Activated naive CD8-positive, alpha-beta T cell treated with anti-CD3 and anti-CD28 coated beads for 36 hours (primary cell): ENCODE results near the gene C5orf58. TPM values are rescaled to one million over a fixed set of nuclear protein-coding genes. Genes with fewer than 3 reads are reported as not detected.

Experiments
- DNase-seq: peaks from one replicate; pipeline ENCODE4 v3.0.0; 2021
- H3K27ac Mint-ChIP-seq: one replicate; pipeline ENCODE4 v1.8.0; 2022; ENCODE audit warnings: mild to moderate bottlenecking, moderate library complexity, mixed read lengths
- H3K27me3 Mint-ChIP-seq: one replicate; pipeline ENCODE4 v1.8.0; 2022; ENCODE audit warnings: mild to moderate bottlenecking, mixed read lengths
- H3K36me3 Mint-ChIP-seq: one replicate; pipeline ENCODE4 v1.8.0; 2021; ENCODE audit warnings: mild to moderate bottlenecking, mixed read lengths
- H3K4me1 Mint-ChIP-seq: one replicate; pipeline ENCODE4 v1.8.0; 2021; ENCODE audit warnings: mixed read lengths
- H3K4me3 Mint-ChIP-seq: one replicate; pipeline ENCODE4 v1.8.0; 2022; ENCODE audit warnings: mild to moderate bottlenecking, moderate library complexity, mixed read lengths
- H3K9me3 Mint-ChIP-seq: one replicate; pipeline ENCODE4 v1.8.0; 2022; ENCODE audit warnings: mixed read lengths
- total RNA-seq, 2 experiments: library from RNA; stranded (reverse); gene quantifications; one replicate each; pipeline ENCODE4 v1.2.3, GENCODE V29; 2021

The C5orf58 gene
- total RNA-seq, 2 experiments from 2014 or later: not detected

DNA sequence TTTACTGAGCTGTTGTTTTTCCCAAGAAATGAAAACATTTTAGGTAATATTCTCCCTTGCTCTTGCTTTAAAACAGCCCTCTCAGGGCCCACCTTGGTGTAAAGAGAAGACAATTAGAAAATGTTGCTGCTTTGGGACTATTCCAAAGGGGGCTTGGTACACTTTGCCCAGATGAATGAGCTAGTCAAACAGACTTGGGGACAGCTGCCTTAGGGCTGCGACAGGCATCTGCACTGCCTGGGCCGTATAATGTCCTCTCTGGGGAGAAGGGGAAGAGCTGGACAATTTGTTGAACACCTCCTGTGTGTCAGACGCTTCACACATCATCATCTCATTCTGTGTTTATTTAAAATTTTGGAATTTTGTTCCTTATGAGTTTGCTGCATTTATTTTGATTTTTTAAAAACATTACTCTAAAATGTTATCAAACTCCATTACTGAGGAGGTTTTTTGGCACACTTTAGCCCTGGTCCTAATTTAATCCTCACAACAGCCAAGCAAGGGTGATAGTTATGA is 28.8 kb downstream of the C5orf58 start:
- DNase-seq: no peak
- Mint-ChIP-seq H3K4me3 (peak overlapping the region; percentile 62), H3K27ac (peak overlapping the region; percentile 96), H3K9me3 (no peaks in the 10 kb centered on the region), H3K36me3 (peaks cover 90% of the 10 kb centered on the region), H3K4me1 (peaks cover 90% of the 10 kb centered on the region), H3K27me3 (no peaks in the 10 kb centered on the region)

DNA sequence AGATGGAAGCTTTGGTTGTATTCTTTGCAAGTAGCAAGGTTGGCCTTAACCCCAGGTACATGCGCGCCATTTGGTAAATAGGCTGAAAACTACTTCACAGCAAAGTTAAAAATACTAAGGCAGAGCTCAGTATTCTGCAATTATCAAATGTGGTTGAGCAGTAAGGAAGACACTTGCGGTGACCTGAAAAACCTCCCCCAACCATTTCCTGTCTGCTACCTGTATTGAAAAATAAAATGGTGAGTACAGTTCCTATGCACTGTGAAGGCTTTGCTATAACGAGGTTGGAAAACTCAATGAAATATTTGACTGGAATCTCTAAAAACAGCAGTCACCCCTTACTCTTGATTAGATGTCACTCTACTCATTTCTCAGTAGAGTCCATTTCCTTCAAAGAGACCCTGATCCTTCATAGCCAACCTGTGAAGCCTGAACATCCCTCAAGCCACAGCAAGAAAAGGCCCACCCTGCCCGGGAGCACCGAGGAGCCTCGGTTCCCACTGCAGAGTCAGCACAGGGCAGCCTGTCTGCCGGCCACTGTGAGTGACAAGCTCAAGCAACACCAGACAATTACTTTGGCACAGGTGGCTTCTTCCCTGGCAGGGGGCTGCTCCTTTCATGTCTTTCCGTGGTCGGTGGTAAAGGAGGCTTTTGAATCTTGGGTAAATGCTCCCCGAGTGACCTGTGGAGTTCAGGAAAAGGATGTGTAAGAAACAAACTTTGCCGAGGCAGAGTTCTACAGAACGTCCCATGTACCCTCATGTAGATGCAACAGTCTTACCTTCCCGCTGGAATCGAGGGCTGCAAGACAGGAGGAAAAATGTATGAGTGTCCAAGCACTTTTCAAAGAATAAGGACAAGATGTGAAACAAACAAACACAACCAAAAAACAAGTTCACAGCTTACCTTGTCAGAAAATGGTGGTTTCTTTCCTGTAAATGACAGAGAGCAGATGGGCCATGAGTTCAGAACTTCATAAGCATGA is 29.6 kb downstream of the C5orf58 start:
- no peaks in the 10 kb centered on the region for H3K9me3 Mint-ChIP-seq
- peaks cover 91% of the 10 kb centered on the region for H3K4me1 Mint-ChIP-seq
- DNase-seq: no peak
- H3K27me3 Mint-ChIP-seq: no peaks in the 10 kb centered on the region
- peaks cover 90% of the 10 kb centered on the region for H3K36me3 Mint-ChIP-seq
- H3K27ac Mint-ChIP-seq: peak overlapping the region; percentile 96
- H3K4me3 Mint-ChIP-seq: peak overlapping the region; percentile 62

DNA sequence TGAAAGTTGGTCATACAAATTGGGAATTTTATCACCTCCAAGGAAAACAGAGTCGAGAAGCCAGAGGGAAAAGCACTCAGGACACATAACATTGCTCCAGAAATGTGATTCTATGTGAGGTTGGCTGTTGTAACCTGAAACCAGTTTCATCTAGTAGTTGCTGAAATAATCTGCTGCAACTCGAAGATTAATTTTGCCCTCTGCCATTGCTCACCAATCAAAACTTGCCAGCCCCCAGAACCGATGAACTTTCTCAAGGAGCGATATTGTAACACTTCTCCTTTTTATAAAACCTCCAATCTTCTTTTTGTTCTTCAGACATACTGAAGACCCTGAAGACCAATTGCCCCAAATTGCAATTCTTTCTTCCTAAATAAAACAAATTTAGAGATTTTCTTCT is 31.1 kb downstream of the C5orf58 start:
- DNase-seq: no peak
- H3K36me3 Mint-ChIP-seq: peaks cover 90% of the 10 kb centered on the region
- H3K27ac Mint-ChIP-seq: peak overlapping the region; percentile 96
- no peaks in the 10 kb centered on the region for H3K27me3 Mint-ChIP-seq
- no peak overlapping the region for H3K4me3 Mint-ChIP-seq
- no peaks in the 10 kb centered on the region for H3K9me3 Mint-ChIP-seq
- peaks cover 93% of the 10 kb centered on the region for H3K4me1 Mint-ChIP-seq

DNA sequence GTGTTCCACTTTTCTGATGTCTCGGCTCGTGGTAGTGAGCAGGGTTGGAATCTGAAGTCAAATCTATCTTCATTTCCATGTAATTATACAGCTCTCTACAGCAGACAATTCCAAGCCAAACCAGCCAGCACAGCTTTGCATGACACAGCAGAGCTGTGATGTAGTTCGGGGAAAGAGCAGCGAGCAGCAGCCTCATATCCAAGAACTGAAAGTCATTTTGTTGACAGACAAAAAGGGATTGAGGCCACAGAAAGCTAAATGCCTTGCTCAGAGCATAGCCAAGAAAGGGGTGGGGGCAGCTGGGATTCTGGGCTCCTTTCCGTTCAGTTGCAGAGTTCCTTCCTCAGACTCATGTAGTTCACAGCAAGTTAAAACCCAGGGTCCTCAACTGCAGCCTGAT is 32.7 kb downstream of the C5orf58 start:
- DNase-seq: no peak
- Mint-ChIP-seq H3K9me3 (no peaks in the 10 kb centered on the region), H3K27me3 (no peaks in the 10 kb centered on the region)

DNA sequence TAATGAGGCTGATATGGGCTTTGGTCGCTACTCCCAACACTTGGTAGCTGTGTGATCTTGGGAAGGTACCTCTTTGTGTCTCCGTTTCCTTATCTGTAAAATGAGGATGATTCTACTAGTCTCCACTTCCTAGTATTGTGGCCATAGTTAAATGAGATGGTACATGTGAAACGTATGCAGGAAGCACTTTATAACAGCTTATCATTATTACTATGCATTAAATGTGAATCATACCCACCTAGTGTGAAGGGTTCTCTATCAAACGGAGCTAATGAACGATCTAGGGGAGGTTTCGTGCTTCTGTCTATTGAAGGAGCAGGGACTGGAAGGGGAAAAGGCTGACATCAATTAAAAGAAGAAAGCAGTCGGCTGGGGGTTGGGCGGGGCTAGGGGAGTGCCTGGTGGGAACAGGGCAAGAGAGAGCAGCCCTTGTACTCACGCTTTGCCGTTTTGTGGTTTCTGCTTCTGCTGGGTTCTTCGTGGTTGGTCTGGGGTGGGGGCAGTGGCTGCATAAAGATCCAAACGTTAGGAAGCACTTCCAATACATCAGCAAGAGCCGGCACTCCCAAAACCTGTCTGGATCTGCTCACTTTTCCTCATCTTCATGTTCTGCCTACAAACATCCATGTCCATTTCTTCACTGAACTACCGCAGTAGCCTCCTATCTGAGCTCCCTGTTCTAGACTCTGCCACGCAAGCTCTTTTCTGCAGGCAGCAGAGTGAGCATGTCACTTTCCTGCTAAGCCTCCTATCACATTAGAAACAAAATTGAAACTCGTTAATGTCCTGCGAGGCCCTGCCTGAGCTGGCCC is 34.0 kb downstream of the C5orf58 start:
- Mint-ChIP-seq H3K9me3 (no peaks in the 10 kb centered on the region), H3K4me1 (peaks cover 94% of the 10 kb centered on the region), H3K27me3 (no peaks in the 10 kb centered on the region), H3K27ac (peak overlapping the region; percentile 92), H3K4me3 (peak overlapping the region; percentile 62), H3K36me3 (peaks cover 87% of the 10 kb centered on the region)
- peak; percentile 60 for DNase-seq

More for the DNA sequence above, 32.7 kb downstream of the C5orf58 start:
- H3K4me3 Mint-ChIP-seq: no peak overlapping the region
- peaks cover 87% of the 10 kb centered on the region for H3K36me3 Mint-ChIP-seq
- H3K4me1 Mint-ChIP-seq: peaks cover 93% of the 10 kb centered on the region
- H3K27ac Mint-ChIP-seq: peak overlapping the region; percentile 92

DNA sequence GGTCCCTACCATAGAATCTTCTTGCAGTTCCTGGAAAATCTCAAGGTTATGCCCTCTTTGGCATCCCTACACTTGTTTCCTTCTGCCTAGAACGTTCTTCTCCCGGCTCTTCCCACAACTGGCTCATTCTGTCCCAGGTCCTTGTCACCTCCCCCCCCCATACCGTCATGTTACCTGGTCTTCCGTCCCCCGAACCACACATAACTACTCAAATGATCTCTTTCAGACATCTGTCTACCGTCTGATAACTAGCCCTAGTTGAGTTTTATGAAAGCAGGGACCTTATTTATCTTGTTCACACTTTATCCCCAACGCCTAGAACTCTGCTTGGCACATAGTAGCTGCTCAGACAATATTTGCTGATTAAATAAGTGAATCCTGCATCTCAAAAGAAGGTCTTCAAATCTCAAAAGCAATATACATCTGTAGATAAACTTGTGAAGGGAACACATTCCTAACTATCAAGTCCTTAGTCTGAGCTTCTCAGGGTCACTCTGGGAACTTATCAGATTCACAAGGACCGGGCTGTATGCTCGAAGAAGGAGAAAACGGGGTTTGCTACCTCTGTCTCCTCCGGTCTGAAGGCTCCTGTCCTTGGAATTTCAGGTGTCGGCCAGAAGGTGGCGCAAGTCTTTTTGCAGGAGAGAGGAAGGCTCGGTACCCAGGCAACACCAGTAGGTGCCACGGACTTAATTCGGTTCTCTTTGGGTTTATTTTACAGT is 34.8 kb downstream of the C5orf58 start:
- H3K4me3 Mint-ChIP-seq: peak overlapping the region; percentile 62

DNA sequence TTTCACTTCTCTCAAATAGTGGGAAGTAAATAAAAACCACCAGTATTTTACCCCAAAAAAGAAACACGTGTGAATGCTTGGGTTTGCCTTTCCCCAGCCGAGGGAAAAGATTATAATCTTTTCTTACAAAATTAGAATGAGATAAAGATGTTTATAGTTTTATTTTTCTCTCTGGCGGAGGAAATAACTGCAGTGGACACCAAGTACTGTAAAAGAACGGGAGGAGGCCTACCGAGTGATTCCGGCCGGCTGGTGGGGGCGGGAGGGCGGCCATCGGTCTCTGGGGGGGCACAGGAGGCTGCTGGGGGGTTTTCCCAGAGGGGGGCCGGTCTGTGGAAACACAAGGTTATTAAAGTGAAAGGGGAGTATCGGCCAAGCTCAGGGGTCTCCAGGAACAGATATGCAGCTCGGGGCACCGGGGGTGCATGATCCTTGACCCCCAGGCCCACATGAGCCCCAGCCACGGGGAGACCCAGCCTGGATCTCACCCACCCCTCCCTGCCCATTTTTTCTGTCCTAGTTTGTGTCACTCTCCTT is 35.4 kb downstream of the C5orf58 start:
- Mint-ChIP-seq H3K4me3 (peak overlapping the region; percentile 49), H3K27me3 (no peaks in the 10 kb centered on the region), H3K27ac (peak overlapping the region; percentile 92), H3K9me3 (no peaks in the 10 kb centered on the region), H3K36me3 (peaks cover 87% of the 10 kb centered on the region), H3K4me1 (peaks cover 85% of the 10 kb centered on the region)
- no peak for DNase-seq

More for the DNA sequence above, 34.8 kb downstream of the C5orf58 start:
- Mint-ChIP-seq H3K27ac (peak overlapping the region; percentile 92), H3K9me3 (no peaks in the 10 kb centered on the region), H3K4me1 (peaks cover 91% of the 10 kb centered on the region), H3K36me3 (peaks cover 86% of the 10 kb centered on the region), H3K27me3 (no peaks in the 10 kb centered on the region)
- peak; percentile 79 for DNase-seq

DNA sequence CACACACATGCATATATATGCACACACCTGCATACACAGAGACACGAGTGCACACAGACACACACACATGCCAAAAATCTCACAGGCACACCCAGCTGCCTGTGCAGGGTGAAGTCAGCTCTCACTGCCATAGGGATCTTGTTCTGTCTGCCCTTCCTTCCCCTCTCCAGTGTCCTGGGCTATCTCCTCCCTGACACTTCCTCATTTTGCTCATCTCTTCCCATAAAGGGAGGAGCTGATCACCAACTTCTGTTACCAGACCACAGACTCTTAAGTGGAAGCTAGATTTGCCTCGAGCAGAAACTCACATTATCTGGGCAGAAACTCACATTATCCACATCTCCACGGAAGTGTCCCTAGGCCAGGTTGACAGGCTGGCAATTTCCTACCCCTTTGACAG is 36.1 kb downstream of the C5orf58 start:
- Mint-ChIP-seq H3K27me3 (no peaks in the 10 kb centered on the region), H3K4me3 (peak overlapping the region; percentile 49), H3K9me3 (no peaks in the 10 kb centered on the region), H3K36me3 (peaks cover 84% of the 10 kb centered on the region), H3K4me1 (peaks cover 85% of the 10 kb centered on the region), H3K27ac (peak overlapping the region; percentile 92)
- no peak for DNase-seq

DNA sequence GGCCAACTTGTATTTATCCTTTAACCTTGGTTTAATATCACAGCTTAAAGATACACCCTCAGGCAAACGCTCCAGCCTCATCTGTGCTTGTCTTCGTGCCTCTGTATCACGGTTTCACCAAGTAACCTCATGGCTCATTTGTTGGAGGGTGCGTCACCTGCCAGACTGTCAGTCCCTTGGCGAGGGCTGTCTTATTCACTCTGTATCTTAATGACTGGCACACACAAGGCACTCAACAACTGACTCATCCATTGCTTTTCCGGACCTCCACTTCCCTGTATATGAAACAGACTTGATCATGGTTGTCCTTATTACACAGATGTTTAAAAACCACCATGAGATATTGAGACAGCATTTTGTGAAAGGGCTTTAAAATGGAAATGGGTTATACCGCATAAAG is 36.8 kb downstream of the C5orf58 start:
- Mint-ChIP-seq H3K4me3 (peak overlapping the region; percentile 60), H3K27me3 (no peaks in the 10 kb centered on the region), H3K4me1 (peaks cover 85% of the 10 kb centered on the region), H3K36me3 (peaks cover 84% of the 10 kb centered on the region), H3K9me3 (no peaks in the 10 kb centered on the region), H3K27ac (peak overlapping the region; percentile 92)
- DNase-seq: peak; percentile 55

DNA sequence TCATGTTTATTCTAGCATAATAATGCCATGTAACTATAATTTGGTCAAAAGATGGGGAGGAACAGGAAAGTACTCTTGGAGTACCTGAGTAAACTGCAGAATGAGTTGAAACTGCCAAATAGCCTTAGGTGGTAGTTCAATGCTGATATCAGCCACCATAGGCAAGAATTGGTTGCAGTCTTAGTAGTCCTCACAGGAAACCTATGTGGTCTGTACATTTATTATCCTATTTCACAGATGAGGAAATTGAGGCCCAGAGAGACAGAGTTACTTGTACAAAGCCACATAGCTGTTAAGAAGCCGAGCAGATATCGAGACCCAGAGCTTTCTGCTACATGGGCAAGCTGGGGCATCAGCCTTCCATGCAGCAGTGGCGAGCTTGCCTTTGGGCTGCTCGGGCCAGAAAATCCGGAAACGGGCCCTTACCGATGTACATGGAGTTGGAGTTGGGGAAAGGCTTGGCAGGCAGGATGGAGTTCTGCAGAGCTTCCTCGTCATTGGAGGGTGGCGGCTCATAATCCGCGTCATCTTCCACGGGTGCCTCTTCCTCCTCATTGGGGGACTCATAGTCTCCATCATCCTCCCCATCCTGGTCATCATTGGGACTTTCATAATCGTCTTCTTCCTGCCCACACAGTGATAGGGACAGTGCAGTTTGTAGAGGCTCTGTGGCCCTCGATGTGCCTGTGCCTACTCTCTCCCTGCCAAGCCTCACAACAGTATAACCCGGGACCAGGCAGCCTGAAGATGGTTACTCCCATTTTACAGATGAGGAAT is 37.7 kb downstream of the C5orf58 start:
- Mint-ChIP-seq H3K36me3 (peaks cover 84% of the 10 kb centered on the region), H3K27ac (peak overlapping the region; percentile 95), H3K27me3 (no peaks in the 10 kb centered on the region), H3K4me1 (peaks cover 86% of the 10 kb centered on the region), H3K9me3 (no peaks in the 10 kb centered on the region), H3K4me3 (no peak overlapping the region)
- DNase-seq: no peak

DNA sequence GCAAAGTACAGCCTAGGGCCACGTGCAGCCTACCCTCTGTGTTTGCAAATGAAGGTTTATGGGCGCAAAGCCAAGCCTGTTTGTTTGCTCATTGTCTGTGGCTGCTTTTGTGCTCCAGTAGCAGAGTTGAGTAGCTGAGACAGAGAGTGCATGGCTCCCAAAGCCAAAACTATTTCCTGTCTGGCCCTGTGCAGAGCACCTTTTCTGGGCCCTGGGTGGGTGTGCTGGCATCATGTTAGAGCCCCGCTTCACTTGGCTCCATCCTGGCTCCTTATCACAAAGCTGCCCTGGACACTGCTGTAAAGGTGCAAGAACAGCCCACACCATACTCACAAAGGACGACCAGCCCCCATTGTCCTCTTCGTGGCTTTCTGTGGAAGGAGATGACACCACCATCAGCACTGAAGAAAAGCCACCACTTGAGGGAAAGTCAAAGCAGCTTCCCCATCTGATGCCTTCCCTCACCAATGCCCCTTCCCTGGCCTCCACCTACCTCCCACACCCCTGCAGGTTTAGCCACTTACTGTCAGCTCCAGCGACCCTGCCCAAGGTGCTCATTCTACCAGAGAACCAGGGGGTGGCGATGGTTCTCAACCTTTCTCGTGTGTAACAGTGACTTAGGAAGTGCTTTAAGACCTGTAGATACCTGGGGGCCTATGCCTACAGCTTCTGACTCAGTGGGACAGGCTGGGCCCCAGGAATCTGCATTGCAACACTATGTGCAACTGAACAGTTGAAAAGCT is 41.4 kb downstream of the C5orf58 start:
- Mint-ChIP-seq H3K27me3 (no peaks in the 10 kb centered on the region), H3K27ac (peak overlapping the region; percentile 96), H3K4me3 (peak overlapping the region; percentile 66), H3K36me3 (peaks cover 79% of the 10 kb centered on the region), H3K4me1 (peaks cover 82% of the 10 kb centered on the region), H3K9me3 (no peaks in the 10 kb centered on the region)
- DNase-seq: peak; percentile 52

DNA sequence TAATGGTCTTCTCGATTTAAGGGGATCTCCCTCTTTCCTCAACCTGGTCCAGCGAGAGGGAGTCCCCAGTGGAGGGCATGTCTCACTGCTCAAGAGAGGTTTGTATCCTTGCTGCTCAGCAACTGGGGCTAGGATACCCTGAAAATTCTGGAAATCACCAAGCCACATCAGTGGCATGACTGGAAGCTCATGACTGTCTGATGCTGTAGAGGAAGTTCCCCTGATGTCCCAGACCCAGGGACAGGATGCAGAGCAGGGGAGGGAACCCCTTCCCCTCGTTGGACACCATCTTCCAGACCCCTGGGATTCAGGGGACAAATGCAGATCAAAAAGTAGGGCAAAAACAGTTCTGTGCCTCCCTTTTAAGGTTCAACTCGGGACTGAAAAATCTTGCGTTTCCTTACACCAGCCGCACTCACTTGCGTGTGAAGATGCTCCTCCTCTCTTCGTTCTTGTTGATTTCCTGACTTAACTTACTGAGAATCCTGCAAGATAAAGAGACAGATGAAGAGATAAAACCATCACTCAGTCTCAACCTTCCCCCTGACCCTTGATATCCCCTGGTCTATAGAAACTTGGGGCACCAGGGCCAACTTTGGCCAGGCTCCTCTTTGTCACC is 42.7 kb downstream of the C5orf58 start:
- H3K27ac Mint-ChIP-seq: peak overlapping the region; percentile 96
- peaks cover 80% of the 10 kb centered on the region for H3K36me3 Mint-ChIP-seq
- H3K27me3 Mint-ChIP-seq: no peaks in the 10 kb centered on the region
- no peaks in the 10 kb centered on the region for H3K9me3 Mint-ChIP-seq
- peak overlapping the region; percentile 66 for H3K4me3 Mint-ChIP-seq
- peak; percentile 49 for DNase-seq
- H3K4me1 Mint-ChIP-seq: peaks cover 83% of the 10 kb centered on the region

DNA sequence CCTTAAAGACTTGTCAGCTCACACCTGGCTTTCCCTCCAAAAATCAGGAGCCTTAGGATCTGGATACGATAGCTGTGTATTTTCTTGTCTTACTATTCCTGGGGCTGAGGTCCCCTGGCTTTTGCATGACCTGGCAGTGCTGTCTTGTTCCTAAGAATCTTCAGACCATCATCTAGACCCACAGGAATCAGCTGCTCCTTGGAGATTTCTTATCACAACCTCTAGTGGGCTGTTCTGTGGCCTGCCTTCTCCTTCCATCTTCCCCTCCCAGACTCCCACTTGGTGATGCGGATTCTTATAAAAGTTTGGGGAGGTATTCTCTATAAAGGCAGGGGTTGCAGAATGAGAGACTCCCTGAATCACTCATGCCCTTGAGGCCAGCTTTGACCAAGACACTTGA is 43.4 kb downstream of the C5orf58 start:
- Mint-ChIP-seq H3K36me3 (peaks cover 76% of the 10 kb centered on the region), H3K27ac (peak overlapping the region; percentile 96)

More for the DNA sequence above, 43.4 kb downstream of the C5orf58 start:
- no peaks in the 10 kb centered on the region for H3K9me3 Mint-ChIP-seq
- peaks cover 81% of the 10 kb centered on the region for H3K4me1 Mint-ChIP-seq
- no peaks in the 10 kb centered on the region for H3K27me3 Mint-ChIP-seq
- no peak for DNase-seq
- peak overlapping the region; percentile 66 for H3K4me3 Mint-ChIP-seq
